T-helper 1 cell treated with Interleukin-12 subunit alpha and Interleukin-12 subunit beta and Interleukin-4 antibody, amounts not matched to agents 30 μg/mL and 1 μg/mL, for 36 hours (primary cell): ENCODE measurements around the gene LAMA5.

Experiments used
- H3K27ac Mint-ChIP-seq: one replicate; pipeline ENCODE4 v1.8.0; 2021; ENCODE audit warnings: mild to moderate bottlenecking, mixed read lengths
- H3K27me3 Mint-ChIP-seq: one replicate; pipeline ENCODE4 v1.8.0; 2021; ENCODE audit warnings: low read depth, mixed read lengths
- H3K36me3 Mint-ChIP-seq: one replicate; pipeline ENCODE4 v1.8.0; 2021; ENCODE audit warnings: low read depth, mixed read lengths
- H3K4me1 Mint-ChIP-seq: one replicate; pipeline ENCODE4 v1.8.0; 2021; ENCODE audit warnings: low read depth, mixed read lengths
- H3K4me3 Mint-ChIP-seq: one replicate; pipeline ENCODE4 v1.8.0; 2021; ENCODE audit warnings: mild to moderate bottlenecking, moderate library complexity, mixed read lengths
- H3K9me3 Mint-ChIP-seq: one replicate; pipeline ENCODE4 v1.8.0; 2021; ENCODE audit warnings: mixed read lengths

The LAMA5 gene

GRCh38 chr20:62406635-62407176 is 39.6 kb upstream of the LAMA5 start:
- Mint-ChIP-seq H3K36me3 (no peaks in the 10 kb centered on the region), H3K9me3 (no peaks in the 10 kb centered on the region), H3K4me1 (peaks cover 17% of the 10 kb centered on the region), H3K4me3 (peak overlapping the region; percentile 81), H3K27ac (no peak overlapping the region), H3K27me3 (no peaks in the 10 kb centered on the region)

DNA sequence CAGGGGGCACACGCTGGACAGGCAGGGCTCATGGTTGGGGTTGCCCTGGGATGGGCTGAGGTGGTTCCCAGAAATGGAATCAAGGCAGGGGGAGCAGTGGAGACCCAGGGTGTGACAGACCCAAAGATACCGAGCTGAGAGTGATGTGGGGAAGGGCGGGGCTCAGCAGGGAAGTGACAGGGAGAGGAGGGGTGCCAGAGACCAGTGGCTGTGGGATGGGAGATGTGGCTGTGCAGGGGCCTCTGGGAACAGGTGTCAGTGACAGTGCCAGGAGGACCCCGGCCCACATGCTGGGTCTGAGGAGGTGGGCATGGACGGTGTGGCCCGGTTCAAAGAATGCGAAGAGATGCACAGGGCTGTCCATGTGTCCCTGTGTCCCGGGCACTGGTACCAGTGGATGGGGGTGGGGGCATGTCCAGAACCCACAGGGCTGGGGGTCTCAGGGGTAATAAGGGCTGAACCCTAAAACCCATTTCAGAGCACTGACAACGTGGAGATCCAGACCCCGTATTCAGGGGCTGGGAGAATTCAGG is 38.9 kb upstream of the LAMA5 start:
- Mint-ChIP-seq H3K27ac (peak overlapping the region; percentile 78), H3K27me3 (no peaks in the 10 kb centered on the region), H3K4me1 (peaks cover 17% of the 10 kb centered on the region), H3K4me3 (peak overlapping the region; percentile 81), H3K36me3 (peaks cover under 1% of the 10 kb centered on the region), H3K9me3 (no peaks in the 10 kb centered on the region)

DNA sequence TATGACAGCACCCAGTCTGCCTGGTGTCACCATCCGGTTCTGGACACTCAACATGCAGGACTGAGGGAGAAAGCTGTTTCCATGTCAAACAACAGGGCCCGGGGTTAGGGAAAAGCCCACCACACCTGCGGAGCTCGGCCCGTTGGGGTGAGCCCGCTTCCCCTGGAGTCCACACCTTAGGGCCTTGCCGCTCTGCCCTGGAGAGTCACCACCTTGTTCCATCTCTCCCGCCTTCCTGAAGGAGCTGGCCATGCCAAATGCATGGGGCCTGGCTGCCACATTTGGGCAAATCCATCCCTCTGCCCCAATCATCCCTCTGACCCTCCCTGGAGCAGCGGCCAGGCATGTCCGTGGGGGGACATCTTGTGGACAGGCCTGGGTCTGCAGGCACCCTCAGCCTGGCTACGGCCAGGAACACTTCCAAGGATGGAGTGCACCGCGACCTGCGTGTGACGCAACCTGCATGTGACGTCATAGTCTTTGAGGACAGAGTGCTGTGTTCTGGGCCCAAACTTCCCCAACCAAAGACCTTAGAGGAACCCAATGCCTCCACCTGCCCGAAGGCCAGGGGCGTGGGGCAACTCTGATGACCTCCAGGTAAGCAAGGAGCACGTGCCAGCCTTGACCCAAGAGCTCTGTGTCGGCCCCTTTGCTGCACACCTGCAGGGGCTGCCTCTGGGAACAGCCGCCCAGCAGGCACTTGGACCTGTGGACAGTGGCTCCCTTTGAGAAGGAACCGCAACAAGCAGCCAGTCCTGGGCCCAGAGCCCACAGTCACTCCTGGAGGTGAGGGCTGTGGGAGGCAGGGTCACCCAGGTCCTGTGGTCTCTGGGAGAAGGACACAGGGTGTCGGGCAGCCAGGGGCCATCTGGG is 38.2 kb upstream of the LAMA5 start:
- Mint-ChIP-seq H3K4me1 (peaks cover 17% of the 10 kb centered on the region), H3K27me3 (no peaks in the 10 kb centered on the region), H3K4me3 (peak overlapping the region; percentile 81), H3K9me3 (no peaks in the 10 kb centered on the region), H3K36me3 (peaks cover 5% of the 10 kb centered on the region), H3K27ac (peak overlapping the region; percentile 78)

GRCh38 chr20:62404761-62405107 is 37.6 kb upstream of the LAMA5 start:
- H3K36me3 Mint-ChIP-seq: peaks cover 6% of the 10 kb centered on the region
- no peaks in the 10 kb centered on the region for H3K27me3 Mint-ChIP-seq
- H3K4me3 Mint-ChIP-seq: no peak overlapping the region
- no peaks in the 10 kb centered on the region for H3K9me3 Mint-ChIP-seq
- no peak overlapping the region for H3K27ac Mint-ChIP-seq
- peaks cover 15% of the 10 kb centered on the region for H3K4me1 Mint-ChIP-seq

DNA sequence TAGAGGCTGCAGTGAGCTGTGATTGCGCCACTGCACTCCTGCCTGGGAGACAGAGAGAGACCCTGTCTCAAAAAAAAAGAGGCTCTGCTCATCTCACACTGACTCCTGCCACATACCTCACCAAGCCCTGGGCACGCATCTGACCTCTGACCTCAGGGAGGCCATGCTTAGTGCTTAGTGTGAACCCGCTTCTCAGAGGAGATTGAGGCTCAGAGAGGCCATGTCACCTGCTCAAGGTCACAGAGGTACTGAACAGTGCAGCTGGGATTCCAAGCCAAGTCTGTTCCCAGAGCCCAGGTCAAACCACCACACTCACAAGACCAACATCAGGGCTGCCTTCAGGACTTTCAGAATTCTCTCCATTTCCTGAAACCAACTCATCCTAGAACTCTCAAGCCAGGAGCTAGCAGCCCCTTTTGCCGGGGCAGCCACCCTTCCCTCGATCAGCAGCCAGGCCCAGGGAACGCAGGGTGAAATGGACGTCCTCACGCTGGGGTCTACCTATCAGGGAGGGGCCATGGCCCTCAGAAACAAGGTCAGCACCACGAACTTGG is 37.1 kb upstream of the LAMA5 start:
- Mint-ChIP-seq H3K27ac (peak overlapping the region; percentile 41), H3K4me1 (peaks cover 15% of the 10 kb centered on the region), H3K36me3 (peaks cover 7% of the 10 kb centered on the region), H3K4me3 (no peak overlapping the region), H3K27me3 (no peaks in the 10 kb centered on the region), H3K9me3 (no peaks in the 10 kb centered on the region)

DNA sequence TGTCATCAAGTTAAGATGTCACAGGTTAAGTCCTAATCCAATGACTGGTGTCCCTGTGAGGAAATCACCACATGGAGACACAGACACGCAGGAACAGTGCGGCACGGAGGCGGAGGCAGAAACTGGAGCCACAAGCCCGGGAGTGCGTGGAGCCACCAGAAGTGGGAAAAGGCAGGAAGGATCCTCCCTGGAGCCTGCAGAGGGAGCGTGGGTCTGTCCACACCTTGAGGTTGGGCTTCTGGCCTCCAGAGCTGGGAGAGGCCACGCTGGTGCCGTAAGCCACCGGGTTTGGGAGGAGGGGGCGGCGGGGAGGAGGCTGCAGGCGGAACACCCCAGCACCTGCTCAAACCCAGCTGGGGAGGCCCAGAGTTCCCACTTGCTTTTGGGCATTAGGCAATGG is 36.2 kb upstream of the LAMA5 start:
- Mint-ChIP-seq H3K9me3 (no peaks in the 10 kb centered on the region), H3K36me3 (peaks cover 7% of the 10 kb centered on the region), H3K27me3 (no peaks in the 10 kb centered on the region), H3K4me1 (peaks cover 15% of the 10 kb centered on the region), H3K4me3 (no peak overlapping the region), H3K27ac (no peak overlapping the region)

GRCh38 chr20:62402456-62403150 is 35.5 kb upstream of the LAMA5 start:
- Mint-ChIP-seq H3K27me3 (no peaks in the 10 kb centered on the region), H3K4me1 (peaks cover 13% of the 10 kb centered on the region), H3K36me3 (peaks cover 13% of the 10 kb centered on the region), H3K4me3 (no peak overlapping the region), H3K9me3 (peaks cover 6% of the 10 kb centered on the region), H3K27ac (no peak overlapping the region)

DNA sequence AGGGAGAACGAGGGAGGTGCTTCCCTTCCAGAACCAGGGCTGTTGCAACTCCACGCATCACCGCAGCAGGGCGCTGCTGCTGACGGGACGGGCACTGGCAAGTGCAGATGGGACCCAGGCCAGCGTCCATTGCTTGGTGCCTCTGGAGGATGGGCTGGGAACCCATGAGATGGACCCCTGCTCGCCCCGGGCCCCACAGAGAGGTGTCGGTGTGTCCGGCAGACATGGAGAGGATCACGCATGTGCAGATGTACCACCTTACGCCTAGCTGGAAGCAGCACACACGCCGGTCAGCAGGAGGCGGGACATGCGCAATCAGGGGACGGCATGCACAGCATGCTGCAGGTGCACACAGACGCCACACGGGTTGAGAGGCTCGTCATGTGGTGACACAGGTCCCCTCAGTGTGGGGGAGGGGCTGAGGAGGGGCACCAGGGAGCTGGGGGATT is 34.2 kb upstream of the LAMA5 start:
- Mint-ChIP-seq H3K4me3 (no peak overlapping the region), H3K36me3 (peaks cover 13% of the 10 kb centered on the region), H3K27ac (no peak overlapping the region), H3K4me1 (peaks cover 13% of the 10 kb centered on the region), H3K27me3 (no peaks in the 10 kb centered on the region), H3K9me3 (peaks cover 6% of the 10 kb centered on the region)

- peaks cover 13% of the 10 kb centered on the region for H3K36me3 Mint-ChIP-seq
- no peaks in the 10 kb centered on the region for H3K27me3 Mint-ChIP-seq
- peaks cover 9% of the 10 kb centered on the region for H3K4me1 Mint-ChIP-seq
- no peak overlapping the region for H3K27ac Mint-ChIP-seq
- peaks cover 6% of the 10 kb centered on the region for H3K9me3 Mint-ChIP-seq
- no peak overlapping the region for H3K4me3 Mint-ChIP-seq
Measured at GRCh38 chr20:62400541-62400940, 33.4 kb upstream of the LAMA5 start.

DNA sequence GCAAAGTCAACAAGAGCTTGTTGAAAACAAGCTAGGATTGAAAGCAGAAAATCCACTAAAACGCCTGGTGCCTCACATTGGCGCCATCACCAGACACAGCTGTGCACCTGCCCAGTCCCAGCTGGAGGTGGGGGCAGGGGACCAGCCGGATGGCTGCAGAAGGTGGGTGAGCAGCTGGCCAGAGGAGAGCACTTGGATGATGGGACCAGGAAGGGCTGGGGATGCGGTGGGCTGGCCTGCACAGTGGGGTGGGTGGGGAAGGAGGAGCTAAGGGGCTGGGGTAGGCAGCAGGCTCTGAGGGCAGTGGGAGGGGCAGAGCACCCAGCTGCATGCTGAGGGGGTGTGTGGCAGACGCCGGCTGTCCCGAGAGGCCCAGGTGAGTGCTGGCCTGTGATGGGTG is 32.9 kb upstream of the LAMA5 start:
- Mint-ChIP-seq H3K4me3 (no peak overlapping the region), H3K9me3 (peaks cover 6% of the 10 kb centered on the region), H3K36me3 (peaks cover 13% of the 10 kb centered on the region), H3K27ac (no peak overlapping the region), H3K27me3 (no peaks in the 10 kb centered on the region), H3K4me1 (peaks cover 5% of the 10 kb centered on the region)

DNA sequence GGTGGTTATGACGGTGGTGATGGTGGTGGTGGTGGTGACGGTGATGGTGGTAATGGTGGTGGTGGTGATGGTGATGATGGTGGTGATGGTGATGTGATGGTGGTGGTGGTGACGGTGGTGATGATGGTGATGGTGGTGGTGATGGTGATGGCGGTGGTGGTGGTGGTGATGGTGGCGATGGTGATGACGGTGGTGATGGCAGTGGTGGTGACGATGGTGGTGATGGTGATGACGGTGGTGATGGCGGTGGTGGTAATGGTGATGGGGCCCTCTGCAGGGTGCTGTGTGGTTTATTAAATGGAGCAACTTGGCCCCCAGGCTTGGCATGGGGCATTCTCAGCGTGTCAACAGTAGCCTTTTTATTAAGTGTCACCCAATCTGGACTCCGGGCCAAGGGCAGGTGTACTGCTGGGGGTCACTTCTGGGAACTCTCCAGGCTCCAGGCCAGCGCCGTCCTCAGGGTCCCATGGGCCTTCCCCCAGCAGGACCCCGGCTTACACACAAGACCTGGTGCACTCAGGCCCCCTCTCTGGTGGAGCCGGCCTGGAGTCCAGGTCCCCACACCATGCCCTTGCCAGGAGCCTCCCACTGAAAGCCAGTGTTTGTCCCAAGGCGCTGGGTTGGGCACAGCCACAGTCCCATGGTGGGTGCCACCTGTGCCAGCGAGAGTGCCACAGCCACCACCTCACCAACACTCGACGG is 31.2 kb upstream of the LAMA5 start:
- no peaks in the 10 kb centered on the region for H3K27me3 Mint-ChIP-seq
- H3K4me3 Mint-ChIP-seq: no peak overlapping the region
- H3K27ac Mint-ChIP-seq: no peak overlapping the region
- H3K9me3 Mint-ChIP-seq: peaks cover 6% of the 10 kb centered on the region
- peaks cover 1% of the 10 kb centered on the region for H3K4me1 Mint-ChIP-seq
- peaks cover 14% of the 10 kb centered on the region for H3K36me3 Mint-ChIP-seq

- H3K27ac Mint-ChIP-seq: no peak overlapping the region
Measured at GRCh38 chr20:62396367-62397239, 29.5 kb upstream of the LAMA5 start.

More at GRCh38 chr20:62396367-62397239, 29.5 kb upstream of the LAMA5 start:
- Mint-ChIP-seq H3K27me3 (no peaks in the 10 kb centered on the region), H3K9me3 (peaks cover 6% of the 10 kb centered on the region), H3K4me3 (no peak overlapping the region), H3K36me3 (peaks cover 14% of the 10 kb centered on the region), H3K4me1 (no peaks in the 10 kb centered on the region)
